ENCODE measurements around the gene TMEM184A. TPM values are rescaled to one million over a fixed set of nuclear protein-coding genes. Genes with fewer than 3 reads are reported as not detected.

TMEM184A gene
- 0.03 and 0.13 TPM in 2 replicates for total RNA-seq

DNA sequence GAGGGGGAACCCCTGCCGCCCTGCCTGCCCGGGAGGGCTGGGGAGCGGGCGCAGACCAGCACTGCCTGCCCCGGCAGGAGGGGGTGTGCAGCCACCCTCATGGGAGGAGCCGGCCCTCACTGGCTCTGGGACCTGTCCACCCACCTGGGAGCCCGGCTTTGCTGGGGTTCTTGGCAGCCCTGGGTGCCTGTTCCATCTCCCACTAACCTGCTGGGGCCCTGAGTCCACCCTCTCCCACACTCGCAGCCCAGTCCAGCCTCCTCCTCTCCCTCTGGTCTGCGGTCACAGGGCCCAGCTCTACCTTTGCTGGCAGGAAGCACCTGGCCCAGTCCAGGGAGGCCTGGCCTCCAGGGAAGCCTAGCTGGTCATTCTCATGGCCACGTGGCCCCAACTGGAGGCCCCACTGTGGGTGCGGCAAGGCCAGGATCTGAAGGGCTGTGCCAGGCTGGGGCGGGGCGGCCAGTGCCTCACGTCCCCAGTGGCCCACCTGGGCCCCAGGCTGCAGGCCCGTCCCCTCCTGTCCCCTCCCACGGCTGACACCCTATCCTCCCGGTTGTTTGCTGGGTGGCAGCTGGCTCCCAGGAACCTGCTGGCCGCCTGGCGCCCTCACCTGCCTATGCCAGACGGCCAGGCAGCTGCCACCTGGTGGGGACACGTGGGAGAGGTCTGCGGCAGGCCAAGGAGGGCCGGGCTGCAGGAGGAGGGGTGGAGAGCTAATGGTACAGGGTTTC, at the start of gene TMEM184A:
TMEM184A (minus strand) TSS at position 393 of the 731 bp plus-strand sequence. CDS start 721 bp downstream, outside the sequence.

DNA sequence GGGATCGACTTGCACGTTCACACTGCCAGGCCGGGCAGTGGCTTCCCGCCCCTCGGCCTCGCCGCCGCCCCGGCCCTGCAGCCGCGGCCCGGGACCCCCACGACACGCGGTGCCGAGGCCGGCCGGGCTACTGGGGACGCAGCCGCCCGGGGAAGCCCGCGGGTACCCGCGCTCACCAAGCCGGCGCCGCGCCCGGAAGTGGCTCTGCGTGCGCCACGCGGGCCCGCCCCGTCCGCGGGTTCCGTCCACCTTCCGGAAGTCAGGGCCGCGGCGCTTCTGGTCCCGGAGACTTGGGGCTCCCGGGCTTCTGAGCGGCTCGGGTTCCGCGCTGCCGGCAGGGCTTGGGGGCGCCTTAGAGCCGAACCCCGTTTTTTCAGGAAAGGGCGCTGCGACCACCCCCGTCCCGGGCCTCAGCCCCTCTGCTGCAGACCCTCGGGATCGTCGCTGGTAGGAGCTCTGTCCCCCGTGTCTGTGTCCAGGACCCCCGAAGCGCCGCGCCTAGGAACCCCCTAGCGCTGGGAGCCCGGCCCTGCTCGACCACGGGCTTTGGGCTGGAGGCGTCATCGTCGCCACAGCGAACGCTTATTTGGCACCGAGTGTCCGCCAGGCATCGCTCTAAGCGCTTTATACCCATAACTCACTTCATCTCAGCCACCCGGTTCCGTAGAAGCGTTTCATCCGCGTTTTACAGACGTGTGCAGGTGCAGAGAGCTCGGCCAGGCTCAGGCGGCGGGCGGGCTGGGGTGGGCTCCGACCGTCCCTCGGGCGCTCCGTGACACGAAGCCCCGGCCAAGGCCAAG, 14.0 kb upstream of the TMEM184A start, which contains the start of gene PSMG3:
PSMG3 (minus strand) TSS at position 200 of the 800 bp plus-strand sequence. CDS start 693 bp downstream, outside the sequence.

DNA sequence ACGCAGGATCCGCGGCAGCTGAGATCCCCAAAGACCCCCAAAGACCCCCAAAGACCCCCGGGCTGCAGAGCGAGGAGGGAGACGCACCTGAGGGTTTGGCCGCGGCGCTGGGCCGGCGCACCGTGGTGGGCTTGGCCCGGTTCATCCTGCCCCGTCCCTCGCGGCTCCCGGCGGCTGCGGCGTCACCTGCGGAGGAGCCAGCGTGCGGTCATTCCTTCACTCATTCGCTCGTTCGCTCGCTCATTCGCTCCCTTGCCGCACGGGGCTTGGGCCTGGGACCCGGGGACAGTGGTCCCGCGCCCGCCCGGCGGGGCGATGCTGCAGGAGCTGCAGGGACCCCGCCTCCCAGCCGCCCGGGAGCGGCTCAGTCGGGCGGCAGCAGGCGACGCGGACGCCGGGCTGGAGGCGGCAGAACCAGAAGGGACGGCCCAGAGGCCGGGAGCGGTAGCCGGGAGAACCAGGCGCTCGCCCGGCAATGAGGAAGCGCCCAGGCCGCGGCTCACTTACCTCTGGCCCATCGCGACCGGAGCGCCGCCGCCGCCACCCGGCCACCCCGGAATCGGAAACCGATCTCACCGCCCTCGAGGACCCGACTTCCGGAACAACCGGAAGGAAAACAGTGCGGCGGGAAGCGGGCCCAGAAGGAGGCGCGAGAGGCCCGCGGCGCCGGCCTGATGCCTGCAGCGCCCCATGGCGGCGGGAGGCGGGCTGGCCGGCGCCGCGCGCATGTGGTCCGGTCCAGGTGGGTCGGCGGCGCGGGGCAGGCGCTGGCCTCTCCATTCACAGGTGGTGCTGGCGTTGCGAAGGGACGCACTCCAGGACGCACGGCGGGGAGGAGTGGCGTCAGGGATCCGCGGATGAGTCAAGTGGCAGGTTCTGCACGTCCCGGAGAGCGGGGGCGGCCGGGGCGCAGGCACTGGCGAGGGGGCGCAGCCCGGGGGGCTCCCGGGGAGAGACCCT, 51.9 kb downstream of the TMEM184A start, which contains the start of gene INTS1:
INTS1 (minus strand) TSS at position 574 of the 960 bp plus-strand sequence; CDS start at position 145, 429 bp downstream.

Other genes starting within 250 kb of the TMEM184A start
- gene MICALL2, start 96.7 kb downstream of the TMEM184A start, total RNA-seq, result 22.9 and 27.1 TPM in 2 replicates
- 58.3 and 77.4 TPM in 2 replicates for gene INTS1, start 51.8 kb downstream of the TMEM184A start, total RNA-seq
- 36.0 and 57.4 TPM in 2 replicates for gene MAFK, start 25.5 kb downstream of the TMEM184A start, total RNA-seq
- 10.3 and 14.2 TPM in 2 replicates for gene PSMG3, start 13.8 kb upstream of the TMEM184A start, total RNA-seq
- gene ELFN1, start 114.1 kb upstream of the TMEM184A start, total RNA-seq, result 0.07 TPM in 1 of 2 replicates, not detected in the other

Measured in smooth muscle cell of the pulmonary artery (primary cell).